HL-60 (cell line): ENCODE results near the gene CLIC3.

ENCODE experiments used
- CTCF ChIP-seq: IDR thresholded peaks from one replicate; pipeline ENCODE4 v1.5.1; 2011; ENCODE audit warnings: low read length, control low read depth, inconsistent platforms; ENCODE audit not compliant: insufficient read depth
- REST ChIP-seq: IDR thresholded peaks from 2 replicates; pipeline ENCODE4 v1.6.1; 2012; ENCODE audit warnings: low read depth; ENCODE audit not compliant: insufficient replicate concordance

- no peak for TF ChIP-seq CTCF
- TF ChIP-seq REST = no peak
Observed at GRCh38 chr9:137038916-137039315, 42.5 kb upstream of the CLIC3 start.
